ENCODE data around the gene CA10. TPM values are rescaled to one million over a fixed set of nuclear protein-coding genes. Genes with fewer than 3 reads are reported as not detected.

Gene CA10
- total RNA-seq, 4 donors from 2014 or later, result not detected

- TF ChIP-seq CTCF (IDR thresholded peaks at IDR 0.05; ENCODE audit: low read depth), result no peak
Observed at GRCh38 chr17:52170963-52171572, 12.6 kb upstream of the CA10 start.

- TF ChIP-seq CTCF (IDR thresholded peaks at IDR 0.05; ENCODE audit: low read depth), result no peak
Observed at GRCh38 chr17:52160136-52160567, 1.6 kb upstream of the CA10 start.

- TF ChIP-seq CTCF (IDR thresholded peaks at IDR 0.05; ENCODE audit: low read depth), result no peak
Observed at GRCh38 chr17:52159246-52160135, 977 bp upstream of the CA10 start.

- no peak for TF ChIP-seq CTCF (IDR thresholded peaks at IDR 0.05; ENCODE audit: low read depth)
Observed at GRCh38 chr17:52157603-52158449, 688 bp downstream of the CA10 start.

GRCh38 chr17:52156576-52157570 lies 1.6 kb downstream of the CA10 start:
- no peak for TF ChIP-seq CTCF (IDR thresholded peaks at IDR 0.05; ENCODE audit: low read depth)

GRCh38 chr17:52155301-52155700 lies 3.2 kb downstream of the CA10 start:
- TF ChIP-seq CTCF (IDR thresholded peaks at IDR 0.05; ENCODE audit: low read depth), result no peak

Data from subcutaneous adipose tissue (tissue), 4 donors.